Fibroblast of peridontal ligament (primary cell): ENCODE measurements around the gene CRK.

ENCODE experiments used
- DNase-seq: peaks from one replicate; pipeline ENCODE4 v3.0.0-alpha.2; 2010; ENCODE audit errors: extremely low read depth

The CRK gene

GRCh38 chr17:1486802-1487695, 31.0 kb upstream of the CRK start:
- DNase-seq: peak; percentile 62

DNA sequence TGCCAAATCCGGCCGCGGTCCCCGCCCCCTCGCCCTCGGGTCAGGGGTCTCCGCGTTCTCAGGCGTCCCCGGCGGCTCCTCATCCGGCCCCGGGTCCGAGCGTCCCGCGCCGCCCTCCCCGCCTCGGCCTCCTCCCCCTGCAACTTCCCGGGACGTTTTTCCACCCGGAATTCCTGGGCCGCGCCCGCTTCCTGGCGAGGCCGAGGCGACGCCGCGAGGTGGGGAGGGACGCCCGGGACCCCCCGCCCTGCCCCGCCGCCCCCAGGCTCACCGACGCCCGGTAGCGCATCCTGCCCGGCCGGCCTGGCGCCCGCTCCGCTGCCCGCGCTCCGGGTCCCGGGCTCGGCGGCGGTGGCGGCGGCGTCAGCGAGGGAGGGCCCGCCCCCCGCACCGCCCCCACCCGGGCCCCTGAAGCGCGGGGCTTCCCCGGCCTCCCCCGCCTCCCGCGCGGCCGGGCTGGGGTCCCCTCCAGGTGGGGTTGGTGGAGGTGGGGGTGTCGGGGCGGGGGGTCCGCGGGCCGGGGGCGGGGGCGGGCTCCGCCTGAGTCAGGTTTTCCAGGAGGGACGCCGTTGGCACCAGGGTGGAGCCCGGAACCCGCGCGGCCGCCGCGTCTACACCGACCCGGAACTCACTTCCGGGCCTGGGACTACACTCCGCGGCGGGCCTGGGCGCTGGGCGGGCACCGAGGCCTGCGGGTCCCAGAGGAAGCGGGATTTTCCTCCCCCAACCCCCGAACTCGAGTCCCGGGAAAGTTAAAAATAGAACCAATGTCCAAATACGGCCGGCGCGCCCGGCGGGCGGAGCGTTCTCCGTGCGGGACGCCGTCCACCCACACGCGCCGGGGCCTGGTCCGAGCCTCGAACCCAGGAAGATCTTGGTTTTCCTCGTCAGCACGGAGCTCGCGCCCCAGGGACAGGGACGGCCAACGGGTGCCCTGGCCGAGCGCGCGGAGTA, 29.7 kb upstream of the CRK start:
- peak; percentile 60 for DNase-seq

DNA sequence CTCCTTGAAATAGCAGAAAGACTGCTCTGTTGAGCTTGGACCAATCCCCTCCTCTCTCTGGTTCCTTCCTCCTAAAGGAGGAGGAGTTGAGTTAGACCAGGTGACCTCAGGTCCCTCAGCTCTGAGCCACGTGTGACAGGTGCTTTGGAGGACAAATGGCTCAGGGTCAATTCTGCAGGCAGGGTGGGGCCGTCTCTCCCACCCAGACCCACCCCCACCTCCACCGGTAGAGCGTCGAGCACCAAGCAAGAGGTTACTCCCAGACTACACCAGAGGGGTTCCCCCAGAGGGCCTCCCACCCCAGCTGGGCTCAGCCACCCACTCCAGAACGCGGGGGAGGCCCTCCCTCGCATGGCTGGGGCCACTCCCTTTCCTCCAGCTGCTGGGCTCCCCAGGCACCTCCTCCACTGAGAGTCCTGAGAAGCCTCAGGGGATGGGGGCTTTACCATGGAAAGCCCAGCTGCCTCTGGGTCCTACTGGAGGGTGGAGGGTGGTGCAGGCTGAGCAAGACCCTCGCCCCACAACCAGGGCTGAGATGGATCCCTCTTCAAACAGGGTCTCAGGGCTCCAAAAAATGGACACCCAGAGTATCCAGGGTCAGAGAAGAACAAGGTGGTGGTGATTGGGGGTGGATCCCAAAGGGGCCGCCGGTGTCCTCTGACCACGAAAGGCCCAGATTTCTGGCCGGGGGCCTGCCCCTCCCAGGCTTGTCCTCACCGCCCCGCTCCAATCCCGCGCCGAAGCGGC, 28.8 kb upstream of the CRK start:
- no peak for DNase-seq

GRCh38 chr17:1484060-1484535, 28.1 kb upstream of the CRK start:
- DNase-seq: no peak

DNA sequence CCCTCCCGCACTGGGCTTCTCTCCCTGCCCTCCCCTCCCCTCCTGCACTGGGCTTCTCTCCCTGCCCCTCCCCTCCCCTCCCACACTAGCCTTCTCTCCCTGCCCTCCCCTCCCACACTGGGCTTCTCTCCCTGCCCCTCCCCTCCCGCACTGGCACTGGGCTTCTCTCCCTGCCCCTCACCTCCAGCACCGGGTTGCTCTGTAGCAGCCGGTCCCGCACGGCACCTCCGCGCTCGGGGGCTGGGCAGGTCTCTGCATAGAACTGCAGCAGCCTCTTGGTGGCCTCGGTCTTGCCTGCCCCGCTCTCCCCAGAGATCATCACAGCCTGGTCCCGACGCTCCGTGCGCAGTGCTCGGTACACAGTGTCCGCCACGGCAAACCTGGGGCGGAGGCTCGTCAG, 26.6 kb upstream of the CRK start:
- DNase-seq: no peak

DNA sequence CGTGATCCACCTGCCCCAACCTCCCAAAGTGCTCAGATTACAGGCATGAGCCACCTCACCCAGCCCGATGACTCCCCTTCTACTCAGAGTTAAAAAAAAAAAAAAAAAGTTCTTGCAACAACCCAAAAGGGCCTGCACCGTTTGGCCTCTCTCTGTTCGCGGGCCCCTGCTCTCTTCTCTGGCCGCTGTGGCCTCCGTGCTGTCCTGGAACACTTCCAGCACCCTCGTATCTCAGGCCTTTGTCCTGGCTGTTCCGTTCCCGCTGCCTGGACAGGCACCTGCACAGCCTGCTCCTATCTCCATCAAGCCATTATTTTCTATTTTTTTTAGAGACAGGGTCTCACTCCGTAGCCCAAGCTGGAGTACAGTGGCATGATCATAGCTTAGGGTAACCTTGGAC, 25.7 kb upstream of the CRK start:
- no peak for DNase-seq

- DNase-seq: peak; percentile 79
Measured at GRCh38 chr17:1480747-1481465, 24.9 kb upstream of the CRK start.

GRCh38 chr17:1478418-1478817, 22.4 kb upstream of the CRK start:
- DNase-seq: no peak

DNA sequence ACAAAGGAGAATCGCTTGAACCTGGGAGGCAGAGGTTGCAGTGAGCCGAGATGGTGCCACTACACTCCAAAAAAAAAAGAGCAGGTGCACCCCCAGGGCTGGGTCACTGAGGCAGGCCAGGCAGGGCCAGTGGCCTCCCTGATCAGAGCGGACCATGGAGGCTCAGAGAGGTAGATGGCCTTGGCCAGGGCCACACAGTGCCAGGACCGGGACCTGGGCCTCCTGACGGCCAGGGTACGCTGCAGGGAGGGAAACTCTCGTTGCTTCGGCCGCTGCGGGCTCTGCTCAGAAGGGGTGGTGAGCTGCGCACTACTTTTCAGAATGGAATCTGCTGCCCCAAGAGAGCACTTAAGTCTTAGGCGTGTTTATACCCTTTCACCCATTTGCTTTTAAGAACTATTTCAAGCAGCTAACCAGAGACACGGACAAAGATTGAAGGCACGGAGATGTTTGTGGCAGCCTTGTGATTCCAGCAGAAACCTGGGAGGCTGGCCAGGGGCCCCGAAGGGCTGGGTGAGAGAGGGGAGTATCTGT, 19.4 kb upstream of the CRK start:
- no peak for DNase-seq

DNA sequence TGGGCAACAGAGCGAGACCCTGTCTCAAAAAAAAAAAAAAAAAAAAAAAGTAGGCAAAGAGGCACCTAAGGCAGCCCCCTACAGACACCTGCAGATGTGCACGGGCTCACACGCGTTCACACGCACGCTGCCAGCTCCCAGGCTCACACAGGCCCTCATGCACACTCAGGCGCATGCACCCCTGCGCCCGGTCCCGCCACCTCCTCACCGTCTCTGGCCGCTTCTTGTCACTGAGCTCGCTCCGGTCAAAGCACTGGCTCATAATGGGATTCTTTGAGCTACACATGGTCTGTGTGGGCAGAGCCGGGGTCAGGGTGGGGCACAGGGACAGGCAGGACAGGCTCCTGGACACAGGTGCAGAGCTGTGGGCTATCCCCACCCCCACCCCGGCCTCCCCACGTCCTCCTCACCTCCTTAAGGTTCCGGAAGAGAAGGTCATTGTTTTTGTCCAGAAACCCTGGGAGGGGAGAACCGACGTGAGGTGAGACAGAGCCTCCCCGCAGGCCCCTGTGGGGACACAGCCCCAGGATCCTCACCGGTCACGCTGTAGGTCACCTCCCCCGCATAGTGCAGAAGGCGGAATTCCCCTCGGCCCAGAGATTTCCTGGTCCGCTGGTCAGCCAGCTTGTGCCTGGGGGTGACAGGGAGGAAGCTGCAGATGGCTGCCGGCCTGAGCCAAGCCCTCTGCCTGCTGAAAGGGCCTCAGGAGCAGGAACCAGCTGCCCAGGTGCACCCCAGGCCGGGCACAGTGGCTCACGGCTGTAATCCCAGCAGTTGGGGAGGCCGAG, 18.6 kb upstream of the CRK start:
- no peak for DNase-seq

DNA sequence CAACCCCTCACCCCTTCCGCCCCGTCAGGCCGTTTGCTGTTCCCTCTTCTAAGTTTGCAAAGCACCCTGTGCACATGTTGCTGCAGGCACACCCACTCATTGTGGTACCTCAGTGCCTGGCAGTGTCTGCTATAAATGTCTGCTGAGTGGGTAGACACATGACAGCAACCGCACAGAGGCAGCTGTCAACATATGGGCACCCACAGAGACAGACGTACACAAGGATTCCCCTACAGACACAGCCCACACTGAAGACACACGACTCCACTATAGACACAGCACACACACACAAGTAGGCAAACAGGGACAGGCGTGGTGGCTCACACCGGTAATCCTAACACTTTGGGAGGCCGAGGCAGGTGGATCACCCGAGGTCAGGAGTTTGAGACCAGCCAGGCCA, 17.8 kb upstream of the CRK start:
- DNase-seq: no peak

DNA sequence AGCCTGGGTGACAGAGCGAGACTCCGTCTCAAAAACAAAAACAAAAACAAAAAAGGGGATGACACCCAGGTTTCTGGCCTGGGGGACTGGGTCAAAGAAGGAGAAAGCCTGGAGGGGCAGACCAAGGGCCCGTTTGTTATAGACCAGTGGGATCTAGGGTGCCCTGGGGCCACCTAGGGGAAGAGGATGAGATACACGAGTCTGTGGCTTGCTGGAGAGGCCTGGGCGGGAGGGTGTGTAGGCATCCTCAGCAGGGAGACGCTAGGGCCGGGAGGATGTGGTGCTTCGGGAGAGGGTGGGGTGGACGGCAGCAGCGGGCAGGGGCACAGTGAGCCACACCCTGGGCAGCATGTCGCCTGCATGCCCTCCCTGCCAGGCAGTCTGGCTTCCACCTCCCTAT, 17.1 kb upstream of the CRK start:
- DNase-seq: no peak

DNA sequence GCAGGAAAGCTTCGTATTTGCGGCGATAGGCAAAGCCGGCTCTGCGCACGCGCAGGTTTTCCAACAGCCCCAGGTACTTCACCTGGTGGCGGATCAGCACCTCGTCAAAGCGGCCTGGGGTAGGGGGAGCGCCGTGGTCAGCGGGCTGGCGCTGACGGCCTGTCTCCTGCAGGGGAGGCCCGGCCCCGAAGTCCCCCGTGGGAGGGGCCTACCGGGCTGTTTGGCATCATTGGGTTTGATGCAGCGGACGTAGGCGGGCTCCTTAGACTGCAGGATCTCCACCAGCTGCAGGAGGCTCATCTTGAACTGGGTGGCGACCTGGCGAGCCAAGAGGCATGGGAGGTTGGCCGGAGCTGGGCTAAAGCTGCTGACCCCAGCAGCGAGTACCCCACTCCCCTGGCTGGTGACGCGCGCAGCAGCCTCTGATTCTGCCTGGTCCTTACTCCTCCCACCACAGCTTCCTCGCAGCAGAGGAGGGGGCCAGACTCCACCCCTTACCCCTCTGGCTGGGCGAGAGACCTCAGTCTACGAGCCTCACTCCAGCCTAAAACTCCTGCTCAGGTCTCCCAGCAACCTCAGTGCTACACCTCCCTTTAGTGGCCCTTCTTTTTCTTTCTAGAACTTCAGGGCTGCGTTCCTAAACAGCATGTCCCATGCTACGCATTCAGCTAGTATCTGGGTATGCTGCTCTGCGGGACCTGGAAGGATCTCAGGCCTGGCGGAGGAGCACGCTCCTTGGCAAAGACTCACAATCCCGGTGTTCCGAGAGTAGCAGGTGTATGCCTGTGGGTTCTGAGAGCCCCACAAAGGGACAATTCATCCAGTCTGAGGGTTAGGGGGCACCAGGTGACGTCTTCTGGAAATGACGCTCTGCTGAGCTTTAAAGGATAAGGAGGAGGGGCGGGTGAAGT, 16.1 kb upstream of the CRK start:
- DNase-seq: no peak

GRCh38 chr17:1471490-1471889, 15.5 kb upstream of the CRK start:
- DNase-seq: no peak

DNA sequence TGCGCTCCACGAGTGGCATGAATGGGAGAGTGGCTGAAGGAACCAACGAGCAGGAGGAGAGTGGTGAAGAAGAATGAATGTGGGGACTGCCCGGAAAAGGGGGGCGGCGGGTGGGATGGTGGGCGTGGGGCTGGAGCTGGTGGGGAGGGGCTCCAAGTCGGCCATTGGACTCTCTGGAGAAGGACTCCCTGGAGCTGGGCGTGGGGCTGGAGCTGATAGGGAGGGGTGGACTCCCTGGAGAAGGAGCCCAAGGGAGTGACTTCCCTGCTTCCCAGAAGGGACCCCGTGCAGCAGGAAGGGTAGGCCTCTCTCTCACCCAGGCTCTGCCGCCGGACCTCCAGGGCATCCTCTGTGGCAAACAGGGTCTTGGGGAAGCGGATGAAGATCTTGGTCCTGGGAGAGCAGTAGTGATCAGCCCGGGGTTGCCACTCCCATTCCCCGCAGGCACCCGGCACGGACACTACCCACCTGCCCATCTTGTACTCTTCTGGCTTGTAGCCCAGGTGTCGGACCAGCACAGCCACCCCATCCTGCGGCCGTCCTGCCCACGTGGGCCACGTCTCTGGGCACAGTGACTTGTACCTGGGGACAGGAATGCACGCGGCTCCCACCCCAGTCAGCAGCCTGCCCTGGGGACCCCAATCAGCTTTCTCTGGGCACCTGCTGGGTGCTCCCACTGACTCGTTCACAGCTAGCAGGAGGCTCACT, 14.9 kb upstream of the CRK start:
- DNase-seq: no peak

DNA sequence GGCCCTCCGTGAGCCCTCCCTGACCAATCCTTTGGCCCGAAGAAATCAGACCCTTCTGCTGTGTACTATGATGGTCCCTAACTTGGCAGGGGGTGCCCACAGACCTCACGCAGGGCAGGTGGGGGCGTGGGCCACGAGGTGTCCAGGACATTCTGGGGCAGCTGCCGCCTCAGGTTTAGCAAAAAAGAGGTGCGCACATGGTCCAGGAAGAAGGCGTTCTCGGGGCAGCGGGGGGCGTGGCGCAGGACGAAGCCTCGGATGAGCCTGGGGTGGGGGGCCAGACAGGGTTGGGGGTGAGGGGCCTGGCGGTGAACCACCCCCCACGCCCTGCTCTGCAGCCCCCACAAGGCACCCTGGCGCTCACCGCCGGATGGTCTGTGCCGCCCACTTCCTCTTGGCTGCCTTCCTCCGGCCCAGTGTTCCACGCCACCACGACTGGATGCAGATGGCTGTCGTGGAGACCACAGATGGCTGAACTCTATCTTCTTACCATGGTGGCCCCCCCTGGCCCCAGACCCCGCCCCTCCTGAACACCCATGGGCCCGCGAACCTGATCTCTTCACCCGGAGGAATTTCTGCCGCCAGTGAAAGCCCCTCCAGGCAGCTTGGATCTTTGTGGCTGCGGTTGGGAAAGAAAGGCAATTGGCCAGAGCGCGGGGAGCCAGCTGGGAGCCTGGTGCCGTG, 14.2 kb upstream of the CRK start:
- no peak for DNase-seq

DNA sequence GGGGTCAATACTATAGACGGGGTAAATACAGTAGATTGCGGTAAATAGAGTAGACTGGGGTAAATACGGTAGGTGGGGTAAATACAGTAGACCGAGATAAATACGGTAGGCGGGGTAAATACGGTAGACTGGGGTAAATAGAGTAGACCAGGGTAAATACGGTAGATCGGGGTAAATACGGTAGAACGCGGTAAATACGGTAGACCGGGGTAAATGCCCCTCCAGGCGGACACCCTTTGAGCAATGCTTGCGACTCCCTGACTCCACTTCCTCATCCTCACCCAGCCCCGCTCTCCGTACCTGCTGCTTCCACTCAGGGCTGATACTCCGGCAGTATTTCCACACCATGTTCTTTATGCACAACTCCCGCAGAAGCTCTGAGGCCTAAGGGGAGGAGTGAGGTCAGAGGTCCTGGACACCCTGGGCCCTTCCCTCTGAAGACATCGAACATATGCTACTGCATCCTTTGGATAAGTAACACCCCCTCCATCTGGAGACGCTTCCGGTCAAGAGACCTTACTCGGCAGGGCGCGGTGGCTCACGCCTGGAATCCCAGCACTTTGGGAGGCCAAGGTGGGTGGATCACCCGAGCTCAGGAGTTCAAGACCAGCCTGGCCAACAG, 13.3 kb upstream of the CRK start:
- DNase-seq: no peak
